Bronchial epithelial cell (primary cell): ENCODE results near the gene PXDN. TPM values are rescaled to one million over a fixed set of nuclear protein-coding genes. Genes with fewer than 3 reads are reported as not detected.
"Not testable (repeated sequence)": the region's sequence is repeated elsewhere in the genome, so short reads cannot be mapped to it uniquely, and the experiment has no call there.

Experiments
- DNase-seq: peaks from one replicate; pipeline ENCODE4 v3.0.0-alpha.2; 2010; ENCODE audit warnings: low read depth
- FAIRE-seq: peaks from 2 replicates; lab custom pipeline; 2011; peaks lifted over from hg19 to GRCh38; lab: Jason Lieb, UNC
- H3K27me3 ChIP-seq: 2 replicates; pipeline ENCODE4 v1.5.1; 2011; ENCODE audit warnings: low read length; ENCODE audit not compliant: control insufficient read depth, insufficient read depth
- H3K36me3 ChIP-seq: 2 replicates; pipeline ENCODE4 v1.5.1; 2011; ENCODE audit warnings: low read length; ENCODE audit not compliant: control insufficient read depth, insufficient read depth
- H3K4me3 ChIP-seq: 2 replicates; pipeline ENCODE4 v1.5.1; 2011; ENCODE audit warnings: mild to moderate bottlenecking, low read depth, low read length, control low read depth
- total RNA-seq: library from RNA; depleted of rRNA; stranded (reverse); fragments of >200 nt; gene quantifications from 2 replicates; pipeline ENCODE4 v1.2.1, GENCODE V29; 2014
- TF ChIP-seq, protein P1 (sequence below): IDR thresholded peaks from 2 replicates; pipeline ENCODE4 v1.5.1; 2011; ENCODE audit warnings: mild to moderate bottlenecking, moderate library complexity, low read length, control low read depth, inconsistent platforms; ENCODE audit not compliant: insufficient read depth, severe bottlenecking

PXDN gene
- total RNA-seq, 1 donor from 2014 or later, result 34.0 TPM

DNA sequence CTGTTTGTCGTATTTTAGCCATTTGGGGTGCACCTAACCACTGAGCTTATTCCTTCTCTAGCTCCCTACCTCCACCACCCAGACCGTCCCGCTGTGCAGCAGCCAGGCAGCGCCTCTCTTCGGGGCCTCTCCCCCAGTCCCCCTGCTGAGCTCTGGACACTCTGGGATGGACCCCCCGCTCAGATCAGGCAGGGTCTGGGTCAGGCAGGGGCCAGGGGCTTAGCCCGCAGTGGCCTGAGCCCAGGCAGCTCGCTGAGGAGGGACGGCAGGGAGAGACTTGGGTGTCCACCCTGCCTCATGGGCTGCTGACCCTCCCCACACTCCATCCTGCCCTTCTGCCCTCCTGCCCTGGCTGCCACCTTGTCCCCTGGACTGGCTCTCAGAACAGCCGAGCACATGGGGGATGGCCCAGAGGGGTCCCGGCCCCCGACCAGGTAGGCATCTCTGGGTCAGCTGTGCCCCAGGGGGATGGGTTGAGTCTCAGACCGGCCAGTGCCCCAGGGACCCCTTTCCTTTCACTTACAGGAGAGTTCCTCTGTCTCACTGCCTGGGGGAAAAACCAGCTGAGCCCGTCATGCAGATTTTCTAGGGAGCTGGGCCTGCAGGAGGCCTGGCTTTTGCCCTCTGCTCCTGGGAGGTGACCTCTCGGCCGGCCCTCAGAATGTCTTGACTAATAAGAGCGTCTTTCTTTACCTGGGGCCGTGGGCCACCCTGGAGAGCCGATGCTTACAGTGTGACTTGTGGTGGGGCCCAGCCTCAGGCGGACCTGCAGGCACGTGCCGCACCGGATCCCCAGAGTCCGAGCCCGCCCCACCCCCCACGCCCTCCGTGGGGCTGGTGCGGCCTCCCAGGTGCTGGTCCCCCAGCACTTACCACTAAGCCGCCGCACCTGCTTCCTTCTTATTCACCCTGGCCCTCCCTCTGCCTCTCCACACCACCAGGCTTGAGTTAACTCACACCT is 22.8 kb upstream of the PXDN start:
- Histone ChIP-seq H3K4me3 (no peak overlapping the region), H3K36me3 (no peaks in the 10 kb centered on the region), H3K27me3 (no peaks in the 10 kb centered on the region)
- TF ChIP-seq, protein P1, sequence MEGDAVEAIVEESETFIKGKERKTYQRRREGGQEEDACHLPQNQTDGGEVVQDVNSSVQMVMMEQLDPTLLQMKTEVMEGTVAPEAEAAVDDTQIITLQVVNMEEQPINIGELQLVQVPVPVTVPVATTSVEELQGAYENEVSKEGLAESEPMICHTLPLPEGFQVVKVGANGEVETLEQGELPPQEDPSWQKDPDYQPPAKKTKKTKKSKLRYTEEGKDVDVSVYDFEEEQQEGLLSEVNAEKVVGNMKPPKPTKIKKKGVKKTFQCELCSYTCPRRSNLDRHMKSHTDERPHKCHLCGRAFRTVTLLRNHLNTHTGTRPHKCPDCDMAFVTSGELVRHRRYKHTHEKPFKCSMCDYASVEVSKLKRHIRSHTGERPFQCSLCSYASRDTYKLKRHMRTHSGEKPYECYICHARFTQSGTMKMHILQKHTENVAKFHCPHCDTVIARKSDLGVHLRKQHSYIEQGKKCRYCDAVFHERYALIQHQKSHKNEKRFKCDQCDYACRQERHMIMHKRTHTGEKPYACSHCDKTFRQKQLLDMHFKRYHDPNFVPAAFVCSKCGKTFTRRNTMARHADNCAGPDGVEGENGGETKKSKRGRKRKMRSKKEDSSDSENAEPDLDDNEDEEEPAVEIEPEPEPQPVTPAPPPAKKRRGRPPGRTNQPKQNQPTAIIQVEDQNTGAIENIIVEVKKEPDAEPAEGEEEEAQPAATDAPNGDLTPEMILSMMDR, result no peak
- no peak for FAIRE-seq
- DNase-seq, result no peak

GRCh38 chr2:1766425-1766824 is 22.1 kb upstream of the PXDN start:
- FAIRE-seq, result no peak
- Histone ChIP-seq H3K27me3 (no peaks in the 10 kb centered on the region), H3K36me3 (no peaks in the 10 kb centered on the region), H3K4me3 (no peak overlapping the region)
- TF ChIP-seq, protein P1, result no peak
- no peak for DNase-seq

GRCh38 chr2:1765201-1765600 is 20.9 kb upstream of the PXDN start:
- DNase-seq, H3K4me3 ChIP-seq, H3K36me3 ChIP-seq, FAIRE-seq, H3K27me3 ChIP-seq: not testable (repeated sequence)

DNA sequence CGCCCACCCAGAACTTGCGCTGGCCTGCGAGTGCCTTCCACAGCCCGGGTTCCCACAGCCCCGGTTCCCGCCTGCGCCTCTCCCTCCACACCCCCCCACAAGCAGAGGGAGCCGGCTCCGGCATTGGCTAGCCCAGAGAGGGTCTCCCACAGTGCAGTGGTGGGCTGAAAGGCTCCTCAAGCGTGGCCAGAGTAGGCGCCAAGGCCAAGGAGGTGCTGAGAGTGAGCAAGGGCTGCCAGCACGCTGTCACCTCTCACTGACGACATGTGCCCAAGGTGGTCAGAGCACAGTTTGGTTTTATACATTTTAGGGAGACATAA is 15.3 kb upstream of the PXDN start:
- TF ChIP-seq, protein P1, result no peak
- Histone ChIP-seq H3K4me3 (no peak overlapping the region), H3K36me3 (no peaks in the 10 kb centered on the region), H3K27me3 (no peaks in the 10 kb centered on the region)
- FAIRE-seq (no peak), DNase-seq (no peak)

GRCh38 chr2:1758774-1759610 is 14.7 kb upstream of the PXDN start:
- DNase-seq (no peak), FAIRE-seq (no peak)
- Histone ChIP-seq H3K27me3 (no peaks in the 10 kb centered on the region), H3K36me3 (no peaks in the 10 kb centered on the region), H3K4me3 (no peak overlapping the region)
- TF ChIP-seq, protein P1, result no peak

- no peak for DNase-seq
- H3K36me3 ChIP-seq, result no peaks in the 10 kb centered on the region
- no peak for FAIRE-seq
- TF ChIP-seq, protein P1, result no peak
- no peaks in the 10 kb centered on the region for H3K27me3 ChIP-seq
- H3K4me3 ChIP-seq, result no peak overlapping the region
Observed at GRCh38 chr2:1758171-1758570, 13.9 kb upstream of the PXDN start.
